Cerebellar nuclear complex (tissue), 1 donor: ENCODE data around the gene NANP.
"Not testable (repeated sequence)": the region's sequence is repeated elsewhere in the genome, so short reads cannot be mapped to it uniquely, and the experiment has no call there.

Experiments
- DNase-seq, 2 experiments: peaks; one replicate each; lab custom pipeline; 2025; lab: John Stamatoyannopoulos, UW

The NANP gene

GRCh38 chr20:25623736-25624499 is at the start of gene NANP:
TSS of gene NANP (minus strand) at chr20:25624014. CDS start at chr20:25623948, 66 bp downstream.
- peak in 1 of 2 experiments; percentile 74 for DNase-seq

GRCh38 chr20:25672659-25673235 is 48.9 kb upstream of the NANP start:
- no peak for DNase-seq

- DNase-seq = no peak
These were observed 46.1 kb upstream of the NANP start for GRCh38 chr20:25669826-25670422.

GRCh38 chr20:25668446-25668845 is 44.6 kb upstream of the NANP start:
- DNase-seq = no peak

GRCh38 chr20:25659999-25660398 is 36.2 kb upstream of the NANP start:
- DNase-seq = no peak

GRCh38 chr20:25654487-25654886 is 30.7 kb upstream of the NANP start:
- DNase-seq = no peak

- DNase-seq = not testable (repeated sequence)
These were observed 29.1 kb upstream of the NANP start for GRCh38 chr20:25652866-25653265.

- DNase-seq = no peak
These were observed 21.0 kb upstream of the NANP start for GRCh38 chr20:25644814-25645213.

GRCh38 chr20:25643716-25644115 is 19.9 kb upstream of the NANP start:
- DNase-seq = no peak

- no peak for DNase-seq
These were observed 13.4 kb upstream of the NANP start for GRCh38 chr20:25637247-25637646.

GRCh38 chr20:25632940-25633790 is 9.4 kb upstream of the NANP start:
- DNase-seq = no peak

GRCh38 chr20:25630615-25631014 is 6.8 kb upstream of the NANP start:
- not testable (repeated sequence) for DNase-seq

GRCh38 chr20:25629816-25630499 is 6.1 kb upstream of the NANP start:
- DNase-seq = no peak

GRCh38 chr20:25626779-25627178 is 3.0 kb upstream of the NANP start:
- no peak for DNase-seq

- DNase-seq = no peak
These were observed 706 bp upstream of the NANP start for GRCh38 chr20:25624500-25624939.

GRCh38 chr20:25623225-25623735 is 534 bp downstream of the NANP start:
- no peak for DNase-seq

GRCh38 chr20:25622450-25623224 is 1.2 kb downstream of the NANP start:
- DNase-seq = no peak

GRCh38 chr20:25622049-25622448 is 1.8 kb downstream of the NANP start:
- no peak for DNase-seq

GRCh38 chr20:25619514-25619913 is 4.3 kb downstream of the NANP start:
- DNase-seq = no peak

GRCh38 chr20:25608774-25609173 is 15.0 kb downstream of the NANP start:
- DNase-seq = no peak
